Mesodermal cell (in vitro differentiated cells): ENCODE data around the gene CMPK2.

Experiments
- H3K27ac ChIP-seq: 2 replicates; pipeline ENCODE4 v1.7.0; 2013; ENCODE audit warnings: mild to moderate bottlenecking, low read depth, low read length, moderate library complexity; ENCODE audit not compliant: severe bottlenecking
- H3K36me3 ChIP-seq: 2 replicates; pipeline ENCODE4 v1.7.1; 2013; ENCODE audit warnings: mild to moderate bottlenecking, low read length, moderate library complexity; ENCODE audit not compliant: control insufficient read depth, insufficient read depth
- H3K4me1 ChIP-seq: one replicate; pipeline ENCODE4 v1.7.1; 2013; ENCODE audit warnings: mild to moderate bottlenecking, low read length; ENCODE audit not compliant: insufficient read depth, control insufficient read depth, poor library complexity, severe bottlenecking
- H3K4me3 ChIP-seq: 2 replicates; pipeline ENCODE4 v1.7.0; 2013; ENCODE audit warnings: low read length, control low read depth, mild to moderate bottlenecking; ENCODE audit not compliant: insufficient read depth, poor library complexity, severe bottlenecking; ENCODE audit errors: extremely low read depth
- H3K9me3 ChIP-seq: 2 replicates; pipeline ENCODE4 v1.7.1; 2013; ENCODE audit warnings: mild to moderate bottlenecking, low read length, moderate library complexity; ENCODE audit not compliant: control insufficient read depth
- WGBS, 2 experiments: methylation state at CpG; one replicate each; pipeline ENCODE4 v1.1.5; 2013; ENCODE audit warnings: missing lambda C conversion rate in 2 of 2; ENCODE audit not compliant: insufficient coverage in 2 of 2; 5-methylcytosine and 5-hydroxymethylcytosine counted together

CMPK2 gene

DNA sequence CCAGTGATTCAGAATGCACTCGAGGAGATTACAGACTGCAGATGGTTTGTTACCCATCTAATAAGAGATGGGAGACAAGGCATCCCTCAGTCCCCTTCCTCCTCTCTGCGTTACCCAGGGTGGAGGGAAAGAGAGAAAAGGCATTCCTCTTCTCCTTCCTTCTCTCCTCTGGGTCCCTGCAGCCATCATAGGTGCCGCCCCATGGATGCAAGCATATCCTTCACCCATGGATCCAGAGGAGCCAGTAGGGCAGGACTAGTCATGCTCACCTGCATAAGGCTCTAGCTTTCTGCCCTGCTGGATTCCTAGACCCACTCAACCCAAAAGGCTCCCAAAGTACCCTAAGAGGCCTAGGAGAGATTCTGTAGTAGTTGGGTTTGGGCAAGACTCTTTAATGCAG, 20.4 kb downstream of the CMPK2 start:
- 60 to 100% methylated on average over 1 of the region's 3 CpGs for WGBS, 2 experiments
- no peak overlapping the region for H3K27ac ChIP-seq
- H3K4me3 ChIP-seq: no peak overlapping the region
- peaks cover 49% of the 10 kb centered on the region for H3K9me3 ChIP-seq
- H3K36me3 ChIP-seq: no peaks in the 10 kb centered on the region
- H3K4me1 ChIP-seq: no peaks in the 10 kb centered on the region

DNA sequence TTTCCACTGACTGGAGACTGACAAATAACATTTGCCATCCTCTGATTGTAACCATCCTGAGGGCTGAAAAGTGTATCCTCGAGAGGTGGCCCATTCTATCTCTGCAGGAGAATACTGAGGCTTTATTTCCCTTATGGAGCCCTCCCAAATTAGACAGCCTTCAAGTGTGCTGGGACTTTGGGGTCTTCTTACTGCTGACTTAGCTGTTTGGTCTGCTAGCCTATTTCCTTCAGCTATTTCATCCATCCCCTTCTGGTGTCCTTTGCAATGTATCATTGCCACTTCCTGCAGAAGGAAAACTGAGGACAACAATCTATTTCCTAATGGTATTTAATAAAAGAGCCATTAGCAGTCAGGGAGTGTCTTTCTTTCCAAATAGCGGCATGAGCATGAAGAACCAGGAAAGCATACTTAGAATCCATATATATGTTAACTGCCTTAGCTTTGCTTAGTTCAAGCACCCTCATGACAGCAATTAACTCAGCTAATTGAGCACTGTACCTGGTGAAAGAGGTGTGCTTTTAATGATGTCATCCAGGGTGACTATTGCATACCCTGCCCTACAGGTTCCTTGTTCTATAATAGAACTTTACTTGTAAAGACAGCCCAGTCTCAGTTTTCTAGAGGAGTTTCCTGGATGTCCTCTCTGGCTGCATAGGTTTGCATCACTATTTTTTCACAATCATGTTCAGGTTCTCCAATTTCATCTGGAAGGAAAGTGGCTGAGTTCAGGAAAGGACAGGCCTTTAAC, 24.0 kb downstream of the CMPK2 start:
- Histone ChIP-seq H3K36me3 (no peaks in the 10 kb centered on the region), H3K9me3 (peaks cover 42% of the 10 kb centered on the region), H3K27ac (no peak overlapping the region), H3K4me1 (no peaks in the 10 kb centered on the region), H3K4me3 (no peak overlapping the region)
- 92 to 93% methylated on average over 2 of the region's 2 CpGs for WGBS, 2 experiments

DNA sequence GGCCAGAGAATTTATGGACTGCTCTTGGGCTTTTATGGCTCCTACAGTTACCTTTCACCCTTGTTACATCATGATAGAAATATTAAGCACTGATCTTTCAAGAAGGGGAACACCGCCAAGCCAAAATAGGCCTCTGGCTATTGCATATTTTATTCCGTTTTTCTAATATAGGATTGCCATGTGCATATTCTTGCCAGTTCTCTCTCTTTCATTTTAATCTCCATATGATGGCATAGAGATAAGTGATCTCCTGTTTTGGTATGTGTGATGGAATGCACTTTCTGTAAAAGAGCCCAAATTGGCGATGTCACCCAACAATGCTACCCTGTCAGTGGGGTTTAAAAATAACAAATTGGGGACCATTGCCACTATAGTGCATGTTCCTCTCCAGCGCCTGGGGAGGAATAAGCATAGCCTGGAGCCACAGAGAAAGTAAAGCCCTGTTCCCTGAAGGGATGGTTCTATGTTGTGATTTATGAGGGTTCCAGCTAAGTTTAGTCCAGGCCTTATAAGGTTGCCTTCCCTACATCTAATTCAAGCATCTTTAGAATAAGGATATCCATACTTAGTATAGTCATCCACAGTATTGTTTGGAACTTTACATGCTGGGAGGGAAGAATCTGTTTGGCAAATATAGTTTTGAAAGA, 26.9 kb downstream of the CMPK2 start:
- H3K36me3 ChIP-seq: no peaks in the 10 kb centered on the region
- no peak overlapping the region for H3K4me3 ChIP-seq
- 93 to 100% methylated on average over 1 to 2 of the region's 4 CpGs for WGBS, 2 experiments
- peaks cover 17% of the 10 kb centered on the region for H3K9me3 ChIP-seq
- H3K27ac ChIP-seq: no peak overlapping the region
- no peaks in the 10 kb centered on the region for H3K4me1 ChIP-seq

DNA sequence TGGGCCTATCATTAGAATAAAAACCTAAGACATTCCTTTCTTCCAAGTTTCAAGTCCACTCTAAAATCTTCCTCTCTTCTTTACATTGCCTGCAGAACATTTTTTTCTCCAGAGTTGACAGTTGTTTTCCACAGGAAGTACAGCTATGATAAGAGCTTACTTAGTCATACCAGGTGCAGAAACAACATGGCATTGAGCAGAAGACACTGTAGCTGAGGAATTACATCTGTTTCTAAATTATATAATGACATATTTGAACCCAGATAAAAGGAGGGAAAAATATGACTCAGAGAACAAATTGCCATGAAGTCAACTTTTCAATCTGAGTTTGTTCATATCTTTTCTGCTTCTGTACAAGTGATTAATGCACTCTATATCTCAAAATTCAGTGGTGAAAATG, 30.2 kb downstream of the CMPK2 start:
- Histone ChIP-seq H3K4me3 (no peak overlapping the region), H3K9me3 (peaks cover 19% of the 10 kb centered on the region), H3K36me3 (no peaks in the 10 kb centered on the region), H3K27ac (no peak overlapping the region), H3K4me1 (no peaks in the 10 kb centered on the region)

DNA sequence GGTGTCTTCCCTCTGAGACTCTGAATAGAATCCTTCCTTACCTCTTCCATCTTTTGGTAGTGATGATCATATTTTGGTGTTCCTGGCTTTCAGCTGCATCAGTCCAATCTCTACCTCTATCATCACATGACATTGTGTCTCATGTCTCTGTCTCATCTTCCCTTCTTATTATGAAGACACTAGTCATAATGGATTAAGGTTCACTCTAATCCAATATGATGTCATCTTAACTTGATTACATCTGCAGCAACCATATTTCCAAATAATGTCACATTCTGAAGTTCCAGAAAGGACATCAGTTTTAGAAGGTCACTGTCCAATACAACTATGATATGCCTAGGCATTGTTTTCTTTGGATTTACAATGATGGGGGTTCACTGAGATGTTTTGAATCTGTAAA, 31.5 kb downstream of the CMPK2 start:
- Histone ChIP-seq H3K4me3 (no peak overlapping the region), H3K4me1 (no peaks in the 10 kb centered on the region), H3K9me3 (peaks cover 19% of the 10 kb centered on the region), H3K36me3 (no peaks in the 10 kb centered on the region), H3K27ac (no peak overlapping the region)

DNA sequence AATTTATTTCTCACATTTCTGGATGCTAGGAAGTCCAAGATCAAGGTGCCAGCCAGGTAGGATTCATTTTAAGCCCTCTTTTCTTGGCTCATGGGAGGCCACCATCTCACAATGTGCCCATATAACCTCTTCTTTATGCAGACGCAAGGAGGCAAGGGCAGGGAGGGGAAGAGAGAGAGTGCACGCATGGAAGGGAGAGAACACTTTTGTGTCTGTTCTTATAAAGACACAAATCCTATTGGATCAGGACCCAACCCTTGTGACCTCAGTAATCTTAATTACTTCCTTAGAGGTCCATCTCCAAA, 32.5 kb downstream of the CMPK2 start:
- Histone ChIP-seq H3K4me1 (no peaks in the 10 kb centered on the region), H3K27ac (no peak overlapping the region), H3K9me3 (peaks cover 19% of the 10 kb centered on the region), H3K4me3 (no peak overlapping the region), H3K36me3 (no peaks in the 10 kb centered on the region)
- WGBS, 2 experiments: no CpG with 5 or more reads among the region's 2 CpGs

DNA sequence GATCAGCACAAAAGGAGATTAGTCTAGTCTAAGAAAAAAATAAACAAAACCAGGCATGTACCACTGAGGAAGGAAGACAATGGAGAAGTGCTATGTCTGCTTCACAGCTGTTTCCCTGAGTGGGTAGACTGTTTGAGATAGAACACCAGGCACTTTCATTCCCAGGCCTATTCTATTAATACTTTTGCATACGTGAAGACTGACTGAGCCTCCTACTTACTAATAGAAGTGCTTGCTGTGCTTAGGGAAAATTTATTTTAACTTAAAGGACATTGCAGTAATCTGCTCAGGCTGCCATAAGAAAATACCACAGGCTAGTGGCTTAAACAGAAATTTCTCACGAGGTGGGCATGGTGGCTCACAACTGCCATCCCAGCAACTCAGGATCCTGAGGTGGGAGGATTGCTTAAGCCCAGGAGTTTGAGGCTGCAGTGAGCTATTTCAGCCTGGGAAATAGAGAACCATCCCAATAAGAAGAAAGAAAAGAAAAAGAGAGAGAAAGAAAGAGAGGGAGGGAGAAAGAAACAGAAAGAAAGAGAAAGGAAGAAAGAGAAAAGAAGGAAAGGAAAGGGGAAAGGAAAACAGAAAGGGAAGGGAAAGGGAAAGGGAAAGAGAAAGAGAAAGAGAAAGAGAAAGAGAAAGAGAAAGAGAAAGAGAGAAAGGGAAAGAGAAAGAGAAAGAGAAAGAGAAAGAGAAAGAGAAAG, 33.0 kb downstream of the CMPK2 start:
- no peaks in the 10 kb centered on the region for H3K36me3 ChIP-seq
- 100% methylated on average over 1 of the region's 2 CpGs; no CpG with 5 or more reads in 1 of the 2 experiments for WGBS, 2 experiments
- H3K27ac ChIP-seq: no peak overlapping the region
- H3K4me1 ChIP-seq: no peaks in the 10 kb centered on the region
- H3K9me3 ChIP-seq: peaks cover 19% of the 10 kb centered on the region
- H3K4me3 ChIP-seq: no peak overlapping the region

DNA sequence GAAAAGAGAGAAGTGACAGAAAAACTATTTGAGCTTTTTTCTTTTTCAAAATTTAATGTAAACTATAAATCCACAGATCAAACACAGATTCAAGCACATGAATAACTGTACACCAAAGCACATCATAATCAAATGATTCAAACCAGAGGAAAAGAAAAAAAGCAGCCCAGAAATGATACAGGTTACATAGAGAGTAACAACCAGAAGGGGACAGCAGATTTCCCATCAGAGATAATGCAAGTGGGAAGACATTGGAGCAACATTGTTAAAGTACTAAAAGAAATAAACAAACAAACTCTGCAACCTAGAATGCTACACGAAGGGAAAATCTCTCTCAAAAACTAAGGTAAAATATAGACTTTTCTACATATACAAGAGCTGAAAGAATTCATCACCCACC, 34.5 kb downstream of the CMPK2 start:
- Histone ChIP-seq H3K27ac (no peak overlapping the region), H3K4me1 (peaks cover 6% of the 10 kb centered on the region), H3K4me3 (no peak overlapping the region), H3K9me3 (peaks cover 19% of the 10 kb centered on the region), H3K36me3 (no peaks in the 10 kb centered on the region)
- WGBS, 2 experiments: no CpG with 5 or more reads among the region's 1 CpG

DNA sequence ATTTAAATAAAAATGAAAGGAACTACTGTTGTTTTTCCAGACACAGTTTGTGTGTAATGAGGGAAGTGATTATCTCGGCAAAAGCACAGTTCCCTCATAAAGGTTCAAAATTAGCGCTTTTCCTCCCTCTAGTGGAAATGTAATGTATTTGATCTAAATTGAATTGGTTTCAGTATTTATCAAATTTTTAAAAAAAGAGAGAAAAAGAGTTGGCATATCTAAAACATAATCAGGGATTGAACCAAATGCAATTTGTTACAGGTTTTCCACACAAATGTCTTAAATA, 37.5 kb downstream of the CMPK2 start:
- peak overlapping the region; percentile 70 for H3K27ac ChIP-seq
- peaks cover 10% of the 10 kb centered on the region for H3K4me1 ChIP-seq
- WGBS, 2 experiments: no CpG with 5 or more reads among the region's 2 CpGs
- H3K4me3 ChIP-seq: no peak overlapping the region
- H3K36me3 ChIP-seq: no peaks in the 10 kb centered on the region
- H3K9me3 ChIP-seq: peaks cover 14% of the 10 kb centered on the region

DNA sequence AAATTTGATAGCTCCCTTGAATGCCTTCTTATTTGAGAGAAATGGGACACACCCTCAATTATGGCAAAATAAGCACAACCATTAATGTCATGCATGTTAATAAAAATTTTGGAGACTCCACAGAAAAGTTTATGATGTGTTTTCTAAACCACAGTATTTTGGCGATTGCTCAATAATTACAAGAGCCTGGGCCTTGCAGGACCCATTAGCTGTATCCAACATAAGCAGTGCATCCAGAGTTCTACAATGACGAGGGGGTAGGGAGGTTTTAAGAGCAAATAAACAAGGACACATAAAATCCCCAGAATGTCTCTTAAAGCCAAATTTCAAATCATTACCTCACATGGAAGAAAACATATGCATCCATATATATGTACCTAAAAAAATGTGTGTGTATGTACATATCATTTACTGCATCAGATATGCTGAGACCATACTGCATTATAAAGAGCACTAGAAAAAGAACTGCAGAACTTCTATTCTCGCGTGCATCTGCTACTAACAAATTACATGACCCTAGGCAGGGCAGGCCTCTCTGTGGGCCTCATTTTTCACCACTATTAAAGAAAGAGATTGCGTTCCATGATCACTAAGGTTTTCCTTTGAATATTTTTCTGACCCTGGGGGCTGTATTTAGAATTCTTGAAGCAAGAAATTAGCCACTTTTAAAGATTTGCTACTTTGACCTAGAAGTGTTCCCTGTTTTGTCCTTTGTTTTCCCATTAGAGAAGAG, 38.0 kb downstream of the CMPK2 start:
- 79 to 86% methylated on average over 2 to 4 of the region's 5 CpGs for WGBS, 2 experiments
- no peaks in the 10 kb centered on the region for H3K36me3 ChIP-seq
- no peak overlapping the region for H3K4me3 ChIP-seq
- peak overlapping the region; percentile 70 for H3K27ac ChIP-seq
- peaks cover 14% of the 10 kb centered on the region for H3K9me3 ChIP-seq
- peaks cover 10% of the 10 kb centered on the region for H3K4me1 ChIP-seq
